SK-N-MC (cell line): ENCODE results near the gene CCRL2.

Source experiments
- EZH2 ChIP-seq: fragments of 200-600 bp; sonication (generic); IDR thresholded peaks from one replicate; pipeline ENCODE4 v1.6.1; 2017; ENCODE audit warnings: antibody characterized with exemption
- FOXP2 ChIP-seq: optimal IDR thresholded peaks from 2 replicates; pipeline ENCODE3; 2011; ENCODE audit warnings: mild to moderate bottlenecking, moderate library complexity; ENCODE audit not compliant: insufficient read depth; ENCODE audit errors: extremely low read length, control extremely low read depth
- POLR2AphosphoS5 ChIP-seq: IDR thresholded peaks from 2 replicates; pipeline ENCODE4 v1.6.1; 2012; ENCODE audit warnings: mild to moderate bottlenecking, low read depth, low read length, borderline replicate concordance

GRCh38 chr3:46429250-46429649, 22.2 kb downstream of the CCRL2 start:
- TF ChIP-seq POLR2AphosphoS5 = no peak
- TF ChIP-seq EZH2 = no peak
- TF ChIP-seq FOXP2 = no peak
